HTERT RPE-1 (cell line): Measurements from ENCODE around the gene PIN1.
"Not testable (repeated sequence)": the region's sequence is repeated elsewhere in the genome, so short reads cannot be mapped to it uniquely, and the experiment has no call there.

ENCODE experiments used
- in situ Hi-C: fragments of 300-500 bp; cut with MboI; formaldehyde crosslinking; loops from 4 replicates; pipeline ENCODE4 v1.14.3; 2020; ENCODE audit warnings: low sequenced_read_pairs

The PIN1 gene

GRCh38 chr19:9834726-9835506, at the start of gene PIN1:
TSS of gene PIN1 (plus strand) at chr19:9835318. CDS start at chr19:9835345, 27 bp downstream.
- in situ Hi-C loops = no loop called here

- in situ Hi-C loops = no loop called here
Observed at GRCh38 chr19:9785367-9786331, 49.5 kb upstream of the PIN1 start.

DNA sequence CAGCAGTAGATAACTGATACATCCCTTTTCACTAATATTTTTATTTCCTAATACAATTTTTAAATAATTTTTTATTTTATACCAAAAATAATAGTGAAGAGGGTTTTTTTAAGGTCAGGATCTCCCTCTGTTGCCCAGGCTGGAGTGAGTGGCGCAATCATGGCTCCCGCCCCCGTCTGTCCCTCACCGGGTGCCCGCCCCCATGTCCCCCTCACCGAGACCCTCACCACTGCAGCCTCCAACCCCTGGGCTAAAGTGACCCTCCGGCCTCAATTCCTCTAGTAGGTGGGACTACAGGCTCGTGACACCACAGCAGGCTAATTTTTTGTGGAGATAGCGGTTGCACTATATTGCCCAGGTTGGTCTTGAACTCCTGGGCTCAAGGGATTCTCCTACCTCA, 48.8 kb upstream of the PIN1 start:
- in situ Hi-C loops = no loop called here

- in situ Hi-C loops = no loop called here
Observed at GRCh38 chr19:9786819-9787218, 48.3 kb upstream of the PIN1 start.

GRCh38 chr19:9788604-9789003, 46.5 kb upstream of the PIN1 start:
- in situ Hi-C loops = not testable (repeated sequence)

- in situ Hi-C loops = no loop called here
Observed at GRCh38 chr19:9789066-9789465, 46.1 kb upstream of the PIN1 start.

GRCh38 chr19:9789579-9789978, 45.5 kb upstream of the PIN1 start:
- in situ Hi-C loops = not testable (repeated sequence)

DNA sequence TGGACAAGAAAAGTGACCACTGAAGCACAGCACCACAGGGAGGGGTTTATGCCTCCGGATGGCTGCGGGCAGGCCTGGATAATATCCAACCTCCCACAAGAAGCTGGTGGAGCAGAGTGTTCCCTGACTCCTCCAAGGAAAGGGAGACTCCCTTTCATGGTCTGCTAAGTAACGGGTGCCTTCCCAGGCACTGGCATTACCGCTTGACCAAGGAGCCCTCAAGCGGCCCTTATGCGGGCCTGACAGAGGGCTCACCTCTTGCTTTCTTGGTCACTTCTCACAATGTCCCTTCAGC, 44.1 kb upstream of the PIN1 start:
- in situ Hi-C loops = not testable (repeated sequence)

- in situ Hi-C loops = no loop called here
Observed at GRCh38 chr19:9791552-9792205, 43.4 kb upstream of the PIN1 start.

DNA sequence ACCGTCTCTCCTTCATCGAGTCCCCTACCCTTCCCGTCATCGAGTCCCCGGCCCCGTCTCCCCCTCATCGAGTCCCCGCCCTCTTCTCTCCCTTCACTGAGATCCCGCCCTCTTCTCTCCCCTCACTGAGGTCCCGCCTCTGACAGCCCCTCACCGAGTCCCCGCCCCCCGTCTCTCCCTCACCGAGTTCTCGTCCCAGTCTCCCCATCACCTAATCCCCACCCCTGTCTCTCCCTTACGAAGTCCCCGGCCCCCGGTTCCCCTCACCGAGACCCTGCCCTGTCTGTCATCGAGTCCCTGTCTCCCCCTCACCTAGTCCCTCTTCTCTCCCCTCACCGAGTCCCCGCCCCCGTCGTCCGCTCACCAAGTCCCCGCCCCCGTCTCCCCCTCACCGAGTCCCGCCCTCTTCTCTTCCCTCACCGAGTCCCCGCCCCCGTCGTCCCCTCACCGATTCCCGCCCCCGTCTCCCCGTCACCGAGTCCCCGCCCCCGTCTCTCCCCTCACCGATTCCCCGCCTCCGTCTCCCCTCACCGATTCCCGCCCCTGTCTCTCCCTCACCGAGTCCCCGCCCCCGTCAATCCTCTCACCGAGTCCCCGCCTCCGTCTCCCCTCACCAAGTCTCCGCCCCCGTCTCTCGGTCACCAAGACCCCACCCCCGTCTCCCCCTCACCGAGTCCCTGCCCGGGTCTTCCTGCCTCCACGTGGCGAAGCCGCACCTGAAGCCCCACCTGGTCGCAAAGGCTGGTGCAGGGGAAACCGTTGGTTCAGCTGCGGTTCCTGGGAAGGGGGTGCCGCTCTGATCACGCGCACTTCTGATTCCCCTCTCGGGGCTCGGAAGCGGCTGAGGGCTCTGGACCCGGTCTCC, 42.7 kb upstream of the PIN1 start:
- in situ Hi-C loops = no loop called here

DNA sequence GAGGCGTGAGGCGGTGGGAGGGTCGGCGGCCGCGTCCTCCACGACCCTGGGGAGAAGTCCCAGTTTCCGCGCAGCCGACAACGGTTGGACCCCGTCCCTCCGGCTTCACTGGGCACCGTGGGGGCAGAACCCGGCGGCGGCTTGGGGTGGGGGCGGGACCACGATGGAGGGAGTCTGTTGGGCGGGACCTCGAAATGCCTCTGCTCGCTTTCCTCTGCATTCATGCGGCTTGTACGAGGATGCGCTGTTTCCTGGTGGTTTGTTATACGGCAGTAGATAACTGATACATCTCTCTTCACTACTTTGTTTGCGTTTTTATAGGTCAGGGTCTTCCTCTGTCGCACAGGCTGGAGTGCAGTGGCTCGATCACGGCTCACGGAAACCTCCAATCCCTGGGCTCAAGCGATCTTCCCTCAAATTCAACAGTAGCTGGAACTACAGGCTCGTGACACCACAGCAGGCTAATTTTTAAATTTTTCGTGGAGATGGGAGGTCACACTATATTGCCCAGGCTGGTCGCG, 42.0 kb upstream of the PIN1 start:
- in situ Hi-C loops = no loop called here

- in situ Hi-C loops = no loop called here
Observed at GRCh38 chr19:9796113-9796773, 38.9 kb upstream of the PIN1 start.

GRCh38 chr19:9797871-9798270, 37.2 kb upstream of the PIN1 start:
- in situ Hi-C loops = no loop called here

DNA sequence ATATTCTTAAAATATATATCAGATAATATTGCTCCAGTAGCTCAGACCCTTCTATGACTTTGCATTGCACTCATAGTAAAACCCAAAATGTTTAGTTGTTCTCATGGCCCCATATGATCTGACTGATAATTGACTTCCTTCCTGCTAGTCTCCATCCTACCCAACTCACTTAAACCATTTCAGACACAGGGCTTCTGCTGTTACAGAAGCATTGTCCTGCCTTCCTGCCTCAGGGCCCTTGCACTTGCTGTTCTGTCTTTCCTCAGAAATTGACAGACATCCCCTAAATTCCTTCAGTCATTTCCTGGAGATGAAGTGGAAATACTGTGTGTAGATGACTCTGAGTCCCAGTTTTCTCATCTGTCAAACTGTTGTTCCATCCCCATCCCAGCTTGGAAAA, 36.0 kb upstream of the PIN1 start:
- in situ Hi-C loops = no loop called here

DNA sequence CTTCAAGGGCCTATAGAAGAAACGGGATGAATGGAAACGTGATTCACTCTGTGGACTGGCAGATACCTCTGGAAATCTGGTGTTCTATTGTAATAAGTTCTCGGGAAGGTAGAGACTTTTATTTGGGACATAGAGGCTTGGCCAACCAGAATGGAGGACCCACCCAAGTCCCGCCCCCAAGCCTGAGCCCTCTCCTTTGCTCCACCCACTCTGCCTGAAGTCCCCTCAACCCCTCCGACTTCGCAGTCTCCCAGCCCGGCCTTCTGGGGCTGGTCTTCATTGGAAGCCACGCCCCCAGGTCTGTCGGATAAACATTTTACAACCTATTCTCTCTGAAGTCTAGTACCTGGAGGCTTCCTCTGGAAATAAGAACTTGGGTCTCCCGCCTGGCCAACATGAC, 33.1 kb upstream of the PIN1 start:
- in situ Hi-C loops = no loop called here

- in situ Hi-C loops = no loop called here
Observed at GRCh38 chr19:9806803-9807202, 28.3 kb upstream of the PIN1 start.

DNA sequence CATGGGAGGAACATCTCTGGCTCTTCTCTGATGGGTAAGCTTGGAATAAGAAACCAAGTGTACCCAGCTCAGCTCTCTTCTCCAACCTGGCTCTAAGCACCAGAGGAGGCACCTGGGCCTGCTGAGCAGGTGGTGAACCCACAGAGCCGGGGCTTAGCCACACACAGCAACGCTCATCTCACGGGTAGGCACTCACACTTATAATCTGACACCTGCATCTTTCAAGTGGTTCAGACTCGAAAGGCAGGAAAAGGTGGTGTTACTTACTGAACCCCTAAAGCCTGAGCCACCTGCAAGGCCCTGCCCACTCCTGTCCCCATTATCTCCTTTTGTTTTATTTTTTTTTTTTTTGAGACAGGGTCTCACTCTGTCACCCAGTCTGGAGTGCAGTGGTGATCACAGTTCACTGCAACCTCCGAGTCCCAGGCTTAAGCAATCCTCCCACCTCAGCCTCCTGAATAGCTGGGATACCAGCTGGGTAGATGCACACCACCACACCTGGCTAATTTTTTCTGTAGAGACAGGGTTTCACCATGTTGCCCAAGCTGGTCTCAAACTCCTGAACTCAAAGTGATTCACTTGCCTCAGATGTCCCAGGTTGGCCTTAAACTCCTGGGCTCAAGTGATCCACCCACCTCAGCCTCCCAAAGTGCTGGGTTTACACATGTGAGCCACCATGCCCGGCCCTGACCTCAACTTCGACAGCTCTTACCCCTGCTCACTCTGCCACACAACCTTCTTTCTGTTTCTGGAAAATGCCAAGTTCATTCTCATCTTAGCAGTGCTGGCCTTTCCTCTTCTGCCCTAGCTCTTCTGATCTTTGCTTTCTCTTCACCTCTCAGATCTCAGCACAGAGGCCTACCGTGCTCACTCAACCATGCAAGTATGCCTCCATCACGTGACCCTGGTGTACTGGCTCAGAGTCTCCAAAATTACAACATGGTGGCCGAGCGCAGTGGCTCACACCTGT, 26.0 kb upstream of the PIN1 start:
- in situ Hi-C loops = no loop called here

- in situ Hi-C loops = no loop called here
Observed at GRCh38 chr19:9811139-9811538, 24.0 kb upstream of the PIN1 start.
